HEK293 (cell line): Measurements from ENCODE around the gene PAPSS2.

Experiments used
- CTCF ChIA-PET: fragments of 350-600 bp; formaldehyde crosslinking; extraction: SDS; loops from one replicate; lab custom pipeline; 2021; ENCODE audit warnings: antibody characterized with exemption; lab: Yijun Ruan, JAX
- POLR2A ChIA-PET: fragments of 300-600 bp; formaldehyde crosslinking; extraction: SDS; loops from one replicate; lab custom pipeline; 2020; ENCODE audit warnings: antibody characterized with exemption, inconsistent platforms; lab: Yijun Ruan, JAX
- H3K27ac ChIP-seq: fragments of 200-500 bp; sonication (Bioruptor generic); 2 replicates; pipeline ENCODE4 v1.5.1; 2014; ENCODE audit warnings: low read depth, low read length, control low read depth, inconsistent platforms; ENCODE audit errors: extremely low read depth
- H3K36me3 ChIP-seq, 2 experiments: fragments of 200-500 bp in 1 of 2; sonication (Bioruptor generic) in 1 of 2; 1 replicate in 1 of 2; 2 replicates in 1 of 2; pipeline ENCODE4 v1.5.1; 2014 to 2017; ENCODE audit warnings: inconsistent platforms in 2 of 2, low read length in 2 of 2; ENCODE audit not compliant: control insufficient read depth in 2 of 2, insufficient read depth in 1 of 2
- H3K4me1 ChIP-seq: fragments of 200-500 bp; sonication (Bioruptor generic); 2 replicates; pipeline ENCODE4 v1.5.1; 2014; ENCODE audit warnings: mild to moderate bottlenecking, low read length, inconsistent platforms; ENCODE audit not compliant: control insufficient read depth, insufficient read depth
- H3K4me3 ChIP-seq: 2 replicates; pipeline ENCODE4 v1.5.1; 2011; ENCODE audit warnings: low read depth, mild to moderate bottlenecking, control low read depth, low read length, moderate library complexity
- H3K9me3 ChIP-seq: fragments of 200-500 bp; sonication (Bioruptor generic); 2 replicates; pipeline ENCODE4 v1.5.1; 2014; ENCODE audit warnings: low read depth, low read length, inconsistent platforms; ENCODE audit not compliant: control insufficient read depth, insufficient read depth
- GFI1B ChIP-seq: fragments of 450-650 bp; formaldehyde crosslinking; IDR thresholded peaks from 2 replicates; pipeline ENCODE4 v1.5.1; 2016; ENCODE audit warnings: missing biosample characterization, missing genetic modification characterization
- SETDB1 ChIP-seq: IDR thresholded peaks from one replicate; pipeline ENCODE4 v1.6.1; 2017; ENCODE audit warnings: mild to moderate bottlenecking, low read length, moderate library complexity, mixed read lengths; ENCODE audit not compliant: insufficient read length
- YY1 ChIP-seq: fragments of 450-650 bp; formaldehyde crosslinking; IDR thresholded peaks from 2 replicates; pipeline ENCODE4 v1.5.1; 2018; ENCODE audit warnings: missing biosample characterization, missing genetic modification characterization
- ZBTB10 ChIP-seq: fragments of 450-650 bp; formaldehyde crosslinking; IDR thresholded peaks from 2 replicates; pipeline ENCODE4 v1.5.1; 2016; ENCODE audit warnings: missing biosample characterization, missing genetic modification characterization
- ZBTB17 ChIP-seq: fragments of 450-650 bp; formaldehyde crosslinking; IDR thresholded peaks from 2 replicates; pipeline ENCODE4 v1.5.1; 2016; ENCODE audit warnings: missing biosample characterization, missing genetic modification characterization
- ZBTB26 ChIP-seq: fragments of 450-650 bp; formaldehyde crosslinking; optimal IDR thresholded peaks from 2 replicates; pipeline ENCODE3; 2016; ENCODE audit warnings: missing biosample characterization, mild to moderate bottlenecking, missing genetic modification characterization
- ZNF2 ChIP-seq: fragments of 450-650 bp; formaldehyde crosslinking; IDR thresholded peaks from 2 replicates; pipeline ENCODE4 v1.5.1; 2016; ENCODE audit warnings: missing biosample characterization, missing genetic modification characterization
- ZNF211 ChIP-seq: fragments of 450-650 bp; formaldehyde crosslinking; IDR thresholded peaks from 2 replicates; pipeline ENCODE4 v1.5.1; 2016; ENCODE audit warnings: low read depth, missing biosample characterization, missing genetic modification characterization
- ZNF223 ChIP-seq: fragments of 450-650 bp; formaldehyde crosslinking; IDR thresholded peaks from 2 replicates; pipeline ENCODE4 v1.5.1; 2016; ENCODE audit warnings: missing biosample characterization, missing genetic modification characterization
- ZNF26 ChIP-seq: fragments of 450-650 bp; formaldehyde crosslinking; IDR thresholded peaks from 2 replicates; pipeline ENCODE4 v1.5.1; 2016; ENCODE audit warnings: missing biosample characterization, missing genetic modification characterization
- ZNF335 ChIP-seq: fragments of 450-650 bp; formaldehyde crosslinking; conservative IDR thresholded peaks from 2 replicates; pipeline ENCODE4 v1.5.1; 2016; ENCODE audit warnings: missing biosample characterization, missing genetic modification characterization
- ZNF404 ChIP-seq: fragments of 450-650 bp; formaldehyde crosslinking; IDR thresholded peaks from 2 replicates; pipeline ENCODE4 v1.5.1; 2017; ENCODE audit warnings: missing biosample characterization, missing genetic modification characterization
- ZNF488 ChIP-seq: fragments of 450-650 bp; formaldehyde crosslinking; IDR thresholded peaks from 2 replicates; pipeline ENCODE4 v1.5.1; 2016; ENCODE audit warnings: missing biosample characterization, missing genetic modification characterization
- ZNF514 ChIP-seq: fragments of 450-650 bp; formaldehyde crosslinking; IDR thresholded peaks from 2 replicates; pipeline ENCODE4 v1.5.1; 2016; ENCODE audit warnings: missing biosample characterization, missing genetic modification characterization
- ZNF555 ChIP-seq: fragments of 450-650 bp; formaldehyde crosslinking; conservative IDR thresholded peaks from 2 replicates; pipeline ENCODE4 v1.5.1; 2017; ENCODE audit warnings: missing biosample characterization, mild to moderate bottlenecking, missing genetic modification characterization, inconsistent platforms
- ZNF571 ChIP-seq: fragments of 450-650 bp; formaldehyde crosslinking; IDR thresholded peaks from 2 replicates; pipeline ENCODE4 v1.5.0; 2017; ENCODE audit warnings: missing biosample characterization, missing genetic modification characterization
- ZNF660 ChIP-seq: fragments of 450-650 bp; IDR thresholded peaks from 2 replicates; pipeline ENCODE4 v1.5.1; 2018; ENCODE audit warnings: missing biosample characterization, mild to moderate bottlenecking, missing genetic modification characterization
- TF ChIP-seq, protein P1 (sequence below): fragments of 450-650 bp; formaldehyde crosslinking; IDR thresholded peaks from 2 replicates; pipeline ENCODE4 v1.5.1; 2016; ENCODE audit warnings: missing biosample characterization, missing genetic modification characterization
- TF ChIP-seq, protein P2 (sequence below): fragments of 450-650 bp; formaldehyde crosslinking; IDR thresholded peaks from 2 replicates; pipeline ENCODE4 v1.5.1; 2016; ENCODE audit warnings: missing biosample characterization, missing genetic modification characterization

The PAPSS2 gene

GRCh38 chr10:87656431-87657072 lies 3.1 kb upstream of the PAPSS2 start (continued):
- TF ChIP-seq ZBTB26 (tag by site-specific recombination), result no peak
- no peak for TF ChIP-seq YY1 (tag by site-specific recombination)
- TF ChIP-seq ZNF2 (tag by site-specific recombination), result peak; percentile 62; the same call in 1 of the 2 replicates
- no peak for TF ChIP-seq ZNF555 (tag by site-specific recombination)
- no peak for TF ChIP-seq ZNF335 (tag by site-specific recombination)
- no peak for TF ChIP-seq ZNF571
- peak; percentile 38; the same call in 1 of the 2 replicates for TF ChIP-seq ZBTB10 (tag by site-specific recombination)
- 0 out of 2 replicates have a peak, but pooled peaks have one; percentile 52 for TF ChIP-seq ZNF660 (tag by site-specific recombination)
- TF ChIP-seq, all 188 proteins: peak for 9

DNA sequence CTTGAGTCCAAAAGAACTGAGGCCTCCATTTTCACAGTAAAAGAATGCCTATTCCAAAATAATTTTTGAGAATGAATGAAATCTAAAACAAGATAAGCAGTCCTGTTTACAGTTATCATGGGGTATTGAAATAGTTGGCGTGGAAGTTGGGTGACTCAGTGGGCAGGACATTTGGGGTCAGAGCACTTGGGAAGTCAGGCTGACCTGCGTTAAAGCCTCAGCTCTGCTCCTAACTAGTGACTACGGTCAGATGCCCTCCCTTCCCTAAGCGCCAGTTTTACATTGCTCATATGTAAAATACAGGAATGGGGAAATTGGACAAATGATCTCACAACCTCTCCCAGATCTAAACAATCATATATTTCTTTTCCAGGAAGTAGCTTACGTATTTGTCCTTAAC lies 2.3 kb upstream of the PAPSS2 start:
- H3K36me3 ChIP-seq, result no peaks in the 10 kb centered on the region
- TF ChIP-seq GFI1B (tag by site-specific recombination), result no peak
- TF ChIP-seq, protein P1, sequence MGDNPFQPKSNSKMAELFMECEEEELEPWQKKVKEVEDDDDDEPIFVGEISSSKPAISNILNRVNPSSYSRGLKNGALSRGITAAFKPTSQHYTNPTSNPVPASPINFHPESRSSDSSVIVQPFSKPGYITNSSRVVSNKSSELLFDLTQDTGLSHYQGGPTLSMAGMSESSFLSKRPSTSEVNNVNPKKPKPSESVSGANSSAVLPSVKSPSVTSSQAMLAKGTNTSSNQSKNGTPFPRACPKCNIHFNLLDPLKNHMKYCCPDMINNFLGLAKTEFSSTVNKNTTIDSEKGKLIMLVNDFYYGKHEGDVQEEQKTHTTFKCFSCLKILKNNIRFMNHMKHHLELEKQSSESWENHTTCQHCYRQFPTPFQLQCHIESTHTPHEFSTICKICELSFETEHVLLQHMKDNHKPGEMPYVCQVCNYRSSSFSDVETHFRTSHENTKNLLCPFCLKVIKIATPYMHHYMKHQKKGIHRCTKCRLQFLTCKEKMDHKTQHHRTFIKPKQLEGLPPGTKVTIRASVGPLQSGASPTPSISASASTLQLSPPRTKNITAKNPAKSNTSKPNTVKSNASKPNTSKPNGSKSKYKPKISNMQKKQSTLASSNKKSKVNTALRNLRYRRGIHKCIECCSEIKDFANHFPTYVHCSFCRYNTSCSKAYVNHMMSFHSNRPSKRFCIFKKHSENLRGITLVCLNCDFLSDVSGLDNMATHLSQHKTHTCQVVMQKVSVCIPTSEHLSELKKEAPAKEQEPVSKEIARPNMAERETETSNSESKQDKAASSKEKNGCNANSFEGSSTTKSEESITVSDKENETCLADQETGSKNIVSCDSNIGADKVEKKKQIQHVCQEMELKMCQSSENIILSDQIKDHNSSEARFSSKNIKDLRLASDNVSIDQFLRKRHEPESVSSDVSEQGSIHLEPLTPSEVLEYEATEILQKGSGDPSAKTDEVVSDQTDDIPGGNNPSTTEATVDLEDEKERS (tag by site-specific recombination), result no peak
- peaks cover 18% of the 10 kb centered on the region for H3K4me1 ChIP-seq
- CTCF ChIA-PET, result interaction anchor here (0.6 to 2.5 kb wide), 19 partner anchors 9 to 894 kb away, joined by 3 to 20 read pairs (median 4); no protein-coding TSS in a partner anchor
- H3K9me3 ChIP-seq, result no peaks in the 10 kb centered on the region
- H3K27ac ChIP-seq, result peak overlapping the region; percentile 74
- POLR2A ChIA-PET, result interaction anchor here (1.1 kb wide), 1 partner anchor 161 kb away, joined by 3 read pairs; the partner anchor contains the start of gene ATAD1
- H3K4me3 ChIP-seq, result no peak overlapping the region

DNA sequence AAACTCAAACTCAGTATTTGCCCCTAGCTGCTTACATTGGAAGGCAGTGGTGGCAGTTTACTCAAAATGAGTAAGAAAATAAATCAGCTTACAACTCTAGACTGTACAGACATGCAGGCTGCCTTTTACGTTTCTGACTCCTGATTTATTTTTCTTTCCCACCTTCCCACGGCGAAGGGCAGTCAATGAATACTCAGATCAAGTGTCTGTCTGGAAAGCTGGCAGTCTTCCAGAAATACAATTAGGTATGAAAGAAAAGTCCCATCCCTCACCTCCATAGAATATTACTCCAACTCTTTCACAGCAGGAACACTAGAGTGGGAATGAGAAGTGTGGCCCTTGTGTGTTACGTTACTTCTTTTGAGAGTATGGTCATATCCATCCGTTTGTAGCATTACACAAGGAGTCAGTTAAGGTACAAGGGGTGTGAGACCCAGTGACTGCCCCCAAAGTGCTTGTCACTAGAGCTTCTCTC lies 1.3 kb upstream of the PAPSS2 start:
- POLR2A ChIA-PET, result interaction anchor here (1.1 to 1.2 kb wide), 3 partner anchors 43 to 205 kb away, joined by 3 read pairs; partner anchors contain the start of genes ATAD1, KLLN and PTEN
- H3K4me1 ChIP-seq, result peaks cover 22% of the 10 kb centered on the region
- TF ChIP-seq, protein P2, sequence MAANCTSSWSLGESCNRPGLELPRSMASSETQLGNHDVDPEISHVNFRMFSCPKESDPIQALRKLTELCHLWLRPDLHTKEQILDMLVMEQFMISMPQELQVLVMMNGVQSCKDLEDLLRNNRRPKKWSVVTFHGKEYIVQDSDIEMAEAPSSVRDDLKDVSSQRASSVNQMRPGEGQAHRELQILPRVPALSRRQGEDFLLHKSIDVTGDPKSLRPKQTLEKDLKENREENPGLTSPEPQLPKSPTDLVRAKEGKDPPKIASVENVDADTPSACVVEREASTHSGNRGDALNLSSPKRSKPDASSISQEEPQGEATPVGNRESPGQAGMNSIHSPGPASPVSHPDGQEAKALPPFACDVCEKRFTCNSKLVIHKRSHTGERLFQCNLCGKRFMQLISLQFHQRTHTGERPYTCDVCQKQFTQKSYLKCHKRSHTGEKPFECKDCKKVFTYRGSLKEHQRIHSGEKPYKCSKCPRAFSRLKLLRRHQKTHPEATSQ (tag by site-specific recombination), result no peak
- no peak for TF ChIP-seq ZNF26 (tag by site-specific recombination)
- TF ChIP-seq ZBTB17 (tag by site-specific recombination), result no peak
- no peak for TF ChIP-seq ZNF514
- no peak for TF ChIP-seq ZNF404 (tag by site-specific recombination)
- no peak for TF ChIP-seq ZNF223
- TF ChIP-seq SETDB1, result no peak
- no peak for TF ChIP-seq ZNF211
- TF ChIP-seq ZNF488, result no peak

More for the DNA sequence above, 1.3 kb upstream of the PAPSS2 start:
- CTCF ChIA-PET, result interaction anchor here (0.6 to 2.5 kb wide), 8 partner anchors 36 to 194 kb away, joined by 3 to 12 read pairs (median 4); no protein-coding TSS in a partner anchor
- Histone ChIP-seq H3K27ac (peak overlapping the region; percentile 74), H3K4me3 (no peak overlapping the region), H3K36me3 (no peaks in the 10 kb centered on the region), H3K9me3 (no peaks in the 10 kb centered on the region)
